IMR-90 (cell line): Measurements from ENCODE around the gene AGO1. TPM values are rescaled to one million over a fixed set of nuclear protein-coding genes. Genes with fewer than 3 reads are reported as not detected.

Experiments used
- BHLHE40 ChIP-seq: fragments of 150-350 bp; IDR thresholded peaks from 2 replicates; pipeline ENCODE4 v1.6.1; 2016; ENCODE audit warnings: mild to moderate bottlenecking, low read depth, low read length
- polyA plus RNA-seq, 3 experiments: library from polyadenylated mRNA; depleted of rRNA; stranded (reverse); fragments of >200 nt; gene quantifications; 2 replicates each; pipeline ENCODE4 v1.2.3, GENCODE V29; 2012; ENCODE audit warnings: low replicate concordance in 1 of 3
- total RNA-seq: library from RNA; depleted of rRNA; stranded (reverse); fragments of >200 nt; gene quantifications from 2 replicates; pipeline ENCODE4 v1.2.3, GENCODE V29; 2012
- TF ChIP-seq, protein P1 (sequence below): fragments of 150-350 bp; IDR thresholded peaks from 2 replicates; pipeline ENCODE4 v1.6.1; 2016; ENCODE audit warnings: low read depth, mild to moderate bottlenecking, low read length, moderate library complexity, borderline replicate concordance
- TF ChIP-seq, protein P2 (sequence below): fragments of 150-350 bp; IDR thresholded peaks from 2 replicates; pipeline ENCODE4 v1.6.1; 2017; ENCODE audit warnings: mild to moderate bottlenecking, antibody characterized with exemption, low read length, low read depth

Gene AGO1
- total and polyA plus RNA-seq, 2 of the 4 experiments (the other 2 are of a cell fraction): 11.3 to 21.5 TPM

DNA sequence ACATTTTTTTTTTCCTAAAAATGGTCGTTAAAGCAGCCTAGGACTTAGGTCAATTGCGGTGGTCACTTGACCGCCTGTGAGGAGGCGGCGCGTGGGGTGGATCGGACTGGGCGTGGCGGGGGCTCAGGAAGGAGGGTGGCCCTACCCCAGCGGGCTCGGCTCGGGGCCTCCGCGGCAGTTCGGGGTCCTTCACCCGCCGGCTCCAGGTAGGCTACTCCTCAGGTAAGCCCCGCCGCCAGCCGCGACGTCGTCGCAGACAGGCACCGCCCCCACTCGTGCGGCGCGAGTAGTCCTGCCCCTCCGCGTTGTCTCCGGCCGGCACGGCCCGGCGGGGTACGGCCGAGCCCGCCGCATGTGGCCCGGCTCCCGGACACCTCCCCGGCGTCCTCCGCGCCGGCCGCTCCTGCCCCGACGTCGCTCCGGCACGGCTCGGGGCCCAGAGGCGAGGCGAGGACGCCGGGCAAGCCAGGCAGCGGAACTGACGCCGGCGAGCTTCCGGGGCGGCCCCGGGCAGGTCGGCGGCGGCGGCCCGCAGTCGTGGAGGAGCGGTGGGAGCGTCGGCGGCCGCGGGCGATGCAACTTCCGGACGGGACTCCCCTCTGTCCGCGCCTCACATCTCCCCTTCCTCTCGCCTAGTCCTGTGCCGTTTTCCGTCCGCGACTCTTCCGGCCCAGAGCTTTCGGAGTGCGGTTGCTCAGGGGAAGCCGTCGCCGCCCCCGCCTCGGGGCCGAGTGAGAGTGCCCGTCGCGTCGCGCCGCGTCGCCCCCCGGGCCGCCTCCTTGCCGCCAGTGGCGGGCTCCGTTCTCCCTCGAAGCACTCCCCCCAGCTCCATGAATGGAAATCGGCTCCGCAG, 47.8 kb downstream of the AGO1 start, which contains the start of gene AGO3 (continued):
- TF ChIP-seq, protein P1, sequence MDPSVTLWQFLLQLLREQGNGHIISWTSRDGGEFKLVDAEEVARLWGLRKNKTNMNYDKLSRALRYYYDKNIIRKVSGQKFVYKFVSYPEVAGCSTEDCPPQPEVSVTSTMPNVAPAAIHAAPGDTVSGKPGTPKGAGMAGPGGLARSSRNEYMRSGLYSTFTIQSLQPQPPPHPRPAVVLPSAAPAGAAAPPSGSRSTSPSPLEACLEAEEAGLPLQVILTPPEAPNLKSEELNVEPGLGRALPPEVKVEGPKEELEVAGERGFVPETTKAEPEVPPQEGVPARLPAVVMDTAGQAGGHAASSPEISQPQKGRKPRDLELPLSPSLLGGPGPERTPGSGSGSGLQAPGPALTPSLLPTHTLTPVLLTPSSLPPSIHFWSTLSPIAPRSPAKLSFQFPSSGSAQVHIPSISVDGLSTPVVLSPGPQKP: no peak
- TF ChIP-seq, protein P2, sequence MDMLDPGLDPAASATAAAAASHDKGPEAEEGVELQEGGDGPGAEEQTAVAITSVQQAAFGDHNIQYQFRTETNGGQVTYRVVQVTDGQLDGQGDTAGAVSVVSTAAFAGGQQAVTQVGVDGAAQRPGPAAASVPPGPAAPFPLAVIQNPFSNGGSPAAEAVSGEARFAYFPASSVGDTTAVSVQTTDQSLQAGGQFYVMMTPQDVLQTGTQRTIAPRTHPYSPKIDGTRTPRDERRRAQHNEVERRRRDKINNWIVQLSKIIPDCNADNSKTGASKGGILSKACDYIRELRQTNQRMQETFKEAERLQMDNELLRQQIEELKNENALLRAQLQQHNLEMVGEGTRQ: peak; percentile 12; the same call in 1 of the 2 replicates
- TF ChIP-seq BHLHE40: 0 out of 2 replicates have a peak, but pooled peaks have one; percentile 1
